Neural cell (in vitro differentiated cells): ENCODE results near the gene TNFRSF14.

Source experiments
- POLR2AphosphoS5 ChIP-seq: IDR thresholded peaks from 2 replicates; pipeline ENCODE4 v1.6.1; 2012
- TAF1 ChIP-seq: IDR thresholded peaks from 2 replicates; pipeline ENCODE4 v1.6.1; 2012; ENCODE audit warnings: low read depth
- TF ChIP-seq, protein P1 (sequence below): fragments of 450-650 bp; IDR thresholded peaks from 2 replicates; pipeline ENCODE4 v1.5.1; 2014; ENCODE audit warnings: antibody characterized with exemption, mild to moderate bottlenecking, moderate library complexity; ENCODE audit not compliant: poor library complexity, severe bottlenecking

DNA sequence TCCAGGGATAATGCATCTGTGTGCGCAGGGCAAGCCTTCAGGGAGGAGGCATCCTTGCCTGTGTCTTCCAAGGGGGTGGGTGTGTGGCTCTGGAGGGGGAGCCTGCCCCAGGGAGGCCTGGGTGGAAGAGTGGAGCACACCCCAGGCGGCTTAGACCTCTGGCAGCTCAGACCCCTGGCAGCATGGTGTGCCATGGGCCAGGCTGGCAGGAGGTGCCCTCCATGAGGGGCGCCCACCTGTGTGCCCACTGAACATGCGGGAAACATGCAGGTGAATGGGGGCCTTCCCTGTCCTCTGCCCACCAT is 28.7 kb upstream of the TNFRSF14 start:
- TF ChIP-seq, protein P1, sequence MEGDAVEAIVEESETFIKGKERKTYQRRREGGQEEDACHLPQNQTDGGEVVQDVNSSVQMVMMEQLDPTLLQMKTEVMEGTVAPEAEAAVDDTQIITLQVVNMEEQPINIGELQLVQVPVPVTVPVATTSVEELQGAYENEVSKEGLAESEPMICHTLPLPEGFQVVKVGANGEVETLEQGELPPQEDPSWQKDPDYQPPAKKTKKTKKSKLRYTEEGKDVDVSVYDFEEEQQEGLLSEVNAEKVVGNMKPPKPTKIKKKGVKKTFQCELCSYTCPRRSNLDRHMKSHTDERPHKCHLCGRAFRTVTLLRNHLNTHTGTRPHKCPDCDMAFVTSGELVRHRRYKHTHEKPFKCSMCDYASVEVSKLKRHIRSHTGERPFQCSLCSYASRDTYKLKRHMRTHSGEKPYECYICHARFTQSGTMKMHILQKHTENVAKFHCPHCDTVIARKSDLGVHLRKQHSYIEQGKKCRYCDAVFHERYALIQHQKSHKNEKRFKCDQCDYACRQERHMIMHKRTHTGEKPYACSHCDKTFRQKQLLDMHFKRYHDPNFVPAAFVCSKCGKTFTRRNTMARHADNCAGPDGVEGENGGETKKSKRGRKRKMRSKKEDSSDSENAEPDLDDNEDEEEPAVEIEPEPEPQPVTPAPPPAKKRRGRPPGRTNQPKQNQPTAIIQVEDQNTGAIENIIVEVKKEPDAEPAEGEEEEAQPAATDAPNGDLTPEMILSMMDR: no peak
- TF ChIP-seq TAF1: no peak
- no peak for TF ChIP-seq POLR2AphosphoS5
